Cardiac muscle cell (in vitro differentiated cells and primary cell): Measurements from ENCODE around the gene ACAD9. TPM values are rescaled to one million over a fixed set of nuclear protein-coding genes. Genes with fewer than 3 reads are reported as not detected.

Experiments
- DNase-seq, 2 donors: peaks; one replicate each; pipeline versions ENCODE4 v3.0.0 to v3.0.0-alpha.2; 2010 to 2017; ENCODE audit warnings: low read depth in 1 of 2, low spot score in 1 of 2
- H3K27ac ChIP-seq: fragments of 200-600 bp; sonication (generic); 2 replicates; pipeline ENCODE4 v1.5.1; 2016
- H3K27me3 ChIP-seq: fragments of 200-600 bp; sonication (generic); 2 replicates; pipeline ENCODE4 v1.6.0; 2016; ENCODE audit warnings: control low read depth
- H3K36me3 ChIP-seq: fragments of 200-600 bp; sonication (generic); 2 replicates; pipeline ENCODE4 v1.5.1; 2016; ENCODE audit warnings: control low read depth
- H3K4me1 ChIP-seq: fragments of 200-600 bp; sonication (generic); 2 replicates; pipeline ENCODE4 v1.8.1; 2017; ENCODE audit warnings: low read depth, mild to moderate bottlenecking, mixed run types
- H3K4me3 ChIP-seq: fragments of 200-600 bp; sonication (generic); 2 replicates; pipeline ENCODE4 v1.5.1; 2016; ENCODE audit warnings: mild to moderate bottlenecking
- H3K9me3 ChIP-seq: fragments of 200-600 bp; sonication (generic); 2 replicates; pipeline ENCODE4 v1.5.1; 2017; ENCODE audit warnings: low read depth, mild to moderate bottlenecking, control low read depth
- polyA plus RNA-seq: library from polyadenylated mRNA; unstranded; fragments of >200 nt; fragmentation: Nextera tagmentation; extraction: Ambion mirVana; gene quantifications from 2 replicates; pipeline ENCODE4 v1.2.1, GENCODE V29; 2016
- total RNA-seq: library from RNA; depleted of rRNA; stranded (reverse); fragments of >200 nt; gene quantifications from 2 replicates; pipeline ENCODE4 v1.2.3, GENCODE V29; 2016
- TF ChIP-seq, protein P1 (sequence below): IDR thresholded peaks from 2 replicates; pipeline ENCODE4 v1.5.1; 2012; ENCODE audit warnings: low read depth, mild to moderate bottlenecking, low read length

ACAD9 gene
- total and polyA plus RNA-seq, 2 experiments from 2014 or later = 44.5 to 61.2 TPM

DNA sequence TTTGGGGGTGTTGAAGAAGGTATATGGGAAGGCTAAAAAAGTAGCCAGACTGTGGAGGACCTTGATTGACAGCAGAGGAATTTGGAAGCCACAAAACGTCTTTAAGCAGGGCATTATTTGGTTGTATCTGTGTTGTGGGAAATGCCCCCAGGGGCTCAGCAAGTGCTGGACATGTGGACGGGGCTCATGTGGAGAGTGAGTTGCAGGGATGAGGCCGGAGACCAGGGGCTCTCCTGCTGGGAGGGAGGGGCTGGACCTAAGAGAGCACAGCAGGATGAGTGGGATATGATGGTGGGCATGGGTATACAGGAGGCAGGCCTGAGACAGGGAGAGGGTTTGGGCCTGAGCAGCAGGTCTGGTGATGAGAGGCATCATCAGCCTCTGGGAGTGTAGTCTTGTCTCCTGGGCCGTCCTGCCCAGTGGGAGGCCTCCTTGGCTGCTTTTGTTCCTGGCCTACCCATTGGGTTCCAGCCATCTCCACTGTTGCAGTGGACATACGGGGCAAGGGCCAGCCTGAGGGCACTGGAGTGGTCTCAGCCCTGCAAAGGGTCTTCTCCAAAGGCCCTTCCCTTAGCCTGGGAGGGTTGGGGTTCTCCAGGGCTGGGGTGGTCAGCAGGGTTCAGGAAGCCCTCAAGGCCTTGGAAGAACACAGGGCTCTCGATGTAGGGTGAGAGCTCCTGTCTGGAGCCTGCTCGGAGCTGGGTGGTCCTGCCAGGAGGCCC, 27.5 kb downstream of the ACAD9 start:
- TF ChIP-seq, protein P1, sequence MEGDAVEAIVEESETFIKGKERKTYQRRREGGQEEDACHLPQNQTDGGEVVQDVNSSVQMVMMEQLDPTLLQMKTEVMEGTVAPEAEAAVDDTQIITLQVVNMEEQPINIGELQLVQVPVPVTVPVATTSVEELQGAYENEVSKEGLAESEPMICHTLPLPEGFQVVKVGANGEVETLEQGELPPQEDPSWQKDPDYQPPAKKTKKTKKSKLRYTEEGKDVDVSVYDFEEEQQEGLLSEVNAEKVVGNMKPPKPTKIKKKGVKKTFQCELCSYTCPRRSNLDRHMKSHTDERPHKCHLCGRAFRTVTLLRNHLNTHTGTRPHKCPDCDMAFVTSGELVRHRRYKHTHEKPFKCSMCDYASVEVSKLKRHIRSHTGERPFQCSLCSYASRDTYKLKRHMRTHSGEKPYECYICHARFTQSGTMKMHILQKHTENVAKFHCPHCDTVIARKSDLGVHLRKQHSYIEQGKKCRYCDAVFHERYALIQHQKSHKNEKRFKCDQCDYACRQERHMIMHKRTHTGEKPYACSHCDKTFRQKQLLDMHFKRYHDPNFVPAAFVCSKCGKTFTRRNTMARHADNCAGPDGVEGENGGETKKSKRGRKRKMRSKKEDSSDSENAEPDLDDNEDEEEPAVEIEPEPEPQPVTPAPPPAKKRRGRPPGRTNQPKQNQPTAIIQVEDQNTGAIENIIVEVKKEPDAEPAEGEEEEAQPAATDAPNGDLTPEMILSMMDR = no peak
- Histone ChIP-seq H3K27ac (no peak overlapping the region), H3K4me3 (no peak overlapping the region), H3K9me3 (no peaks in the 10 kb centered on the region), H3K27me3 (no peaks in the 10 kb centered on the region), H3K36me3 (peaks cover 62% of the 10 kb centered on the region), H3K4me1 (no peaks in the 10 kb centered on the region)
- DNase-seq = no peak

DNA sequence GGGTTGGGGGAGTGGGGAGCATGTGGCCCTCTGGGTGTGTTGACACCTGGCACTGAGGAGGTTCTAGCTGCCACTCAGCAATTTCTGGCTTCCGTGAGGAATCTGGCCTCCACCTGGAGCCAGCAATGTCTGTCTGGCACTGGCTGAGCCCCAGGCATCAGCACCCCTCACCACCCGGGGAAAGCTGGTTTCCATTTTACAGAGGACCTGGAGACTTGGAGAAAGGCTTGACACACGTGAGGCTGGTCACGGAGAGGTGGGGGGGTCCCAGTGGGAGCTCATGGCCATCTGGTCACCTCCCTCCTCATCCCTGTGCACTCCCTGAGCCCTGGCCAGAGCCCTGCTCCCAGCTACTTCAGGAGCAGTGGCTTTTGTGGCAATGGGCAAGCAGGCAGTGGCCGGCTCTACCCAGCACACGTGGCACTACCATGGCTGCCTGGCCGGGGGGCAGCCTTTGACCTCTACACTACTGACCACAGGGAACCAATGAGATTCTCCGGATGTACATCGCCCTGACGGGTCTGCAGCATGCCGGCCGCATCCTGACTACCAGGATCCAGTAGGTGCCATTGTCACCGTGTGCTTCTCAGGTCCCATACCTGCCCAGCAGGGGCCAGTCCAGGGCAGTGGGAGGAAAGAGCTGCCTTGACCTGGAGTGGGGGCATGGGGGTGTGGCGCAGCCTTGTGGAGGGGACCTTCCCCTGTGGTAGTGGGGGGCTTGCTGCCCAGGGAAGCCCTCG, 28.5 kb downstream of the ACAD9 start:
- no peaks in the 10 kb centered on the region for H3K4me1 ChIP-seq
- no peak overlapping the region for H3K4me3 ChIP-seq
- peaks cover 63% of the 10 kb centered on the region for H3K36me3 ChIP-seq
- no peaks in the 10 kb centered on the region for H3K27me3 ChIP-seq
- no peak for DNase-seq
- TF ChIP-seq, protein P1 = no peak
- no peaks in the 10 kb centered on the region for H3K9me3 ChIP-seq
- H3K27ac ChIP-seq = no peak overlapping the region

DNA sequence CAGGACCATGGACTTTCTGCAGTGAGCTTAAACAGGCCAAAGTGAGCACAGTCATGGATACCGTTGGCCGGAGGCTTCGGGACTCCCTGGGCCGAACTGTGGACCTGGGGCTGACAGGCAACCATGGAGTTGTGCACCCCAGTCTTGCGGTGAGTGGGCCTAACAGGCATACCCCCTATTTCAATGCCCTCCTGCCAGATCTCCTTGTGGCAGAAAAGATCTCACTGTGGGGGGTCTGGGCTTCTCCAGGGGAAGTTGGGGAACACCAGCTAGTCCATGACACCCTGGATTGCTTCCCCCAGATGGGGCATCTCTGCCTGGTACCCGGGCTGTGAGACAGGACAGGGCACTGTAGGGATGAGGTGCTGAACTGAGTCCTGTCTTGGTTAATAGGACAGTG, 29.5 kb downstream of the ACAD9 start:
- H3K4me1 ChIP-seq = no peaks in the 10 kb centered on the region
- TF ChIP-seq, protein P1 = no peak
- H3K36me3 ChIP-seq = peaks cover 57% of the 10 kb centered on the region
- no peaks in the 10 kb centered on the region for H3K27me3 ChIP-seq
- H3K4me3 ChIP-seq = no peak overlapping the region
- DNase-seq = no peak
- H3K9me3 ChIP-seq = no peaks in the 10 kb centered on the region
- no peak overlapping the region for H3K27ac ChIP-seq

GRCh38 chr3:128910006-128910405, 30.6 kb downstream of the ACAD9 start:
- H3K4me3 ChIP-seq = no peak overlapping the region
- peaks cover 56% of the 10 kb centered on the region for H3K36me3 ChIP-seq
- DNase-seq = no peak
- TF ChIP-seq, protein P1 = no peak
- H3K4me1 ChIP-seq = no peaks in the 10 kb centered on the region
- H3K9me3 ChIP-seq = no peaks in the 10 kb centered on the region
- H3K27me3 ChIP-seq = no peaks in the 10 kb centered on the region
- no peak overlapping the region for H3K27ac ChIP-seq

DNA sequence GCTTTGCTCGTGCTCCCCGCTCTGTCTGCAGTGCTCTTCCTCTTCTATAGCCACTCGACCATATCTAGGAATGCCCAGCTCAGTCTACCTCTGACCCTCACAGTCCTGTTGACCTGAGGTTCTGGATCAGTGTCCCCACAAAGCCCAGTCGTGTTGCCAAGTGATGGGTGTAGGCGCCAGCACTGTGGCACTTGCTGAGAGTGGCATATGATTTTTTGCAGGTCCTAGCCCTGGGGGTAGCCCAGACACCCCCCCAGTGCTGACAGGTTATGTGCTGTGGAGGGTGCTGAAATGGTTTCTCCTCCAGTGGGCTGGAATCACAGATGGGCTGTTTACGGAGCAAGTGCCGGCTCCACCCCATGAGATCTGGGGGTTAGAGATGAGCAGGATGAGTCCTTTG, 32.5 kb downstream of the ACAD9 start:
- no peak for DNase-seq
- TF ChIP-seq, protein P1 = no peak
- H3K4me1 ChIP-seq = no peaks in the 10 kb centered on the region
- H3K27me3 ChIP-seq = no peaks in the 10 kb centered on the region
- peaks cover 56% of the 10 kb centered on the region for H3K36me3 ChIP-seq
- no peak overlapping the region for H3K27ac ChIP-seq
- H3K4me3 ChIP-seq = no peak overlapping the region
- no peaks in the 10 kb centered on the region for H3K9me3 ChIP-seq
